AG09309 (cell line): ENCODE data around the gene ATG4A.

ENCODE experiments used
- DNase-seq: peaks from one replicate; pipeline ENCODE4 v3.0.0-alpha.2; 2010; ENCODE audit warnings: low read depth
- H3K4me3 ChIP-seq: 2 replicates; pipeline ENCODE4 v1.5.1; 2011; ENCODE audit warnings: mild to moderate bottlenecking, low read depth, low read length, moderate library complexity; ENCODE audit not compliant: control insufficient read depth
- TF ChIP-seq, protein P1 (sequence below): IDR thresholded peaks from 2 replicates; pipeline ENCODE4 v1.5.1; 2011; ENCODE audit warnings: mild to moderate bottlenecking, low read depth, low read length, inconsistent platforms; ENCODE audit not compliant: insufficient read depth, control insufficient read depth; ENCODE audit errors: missing control alignments

ATG4A gene, protein sequence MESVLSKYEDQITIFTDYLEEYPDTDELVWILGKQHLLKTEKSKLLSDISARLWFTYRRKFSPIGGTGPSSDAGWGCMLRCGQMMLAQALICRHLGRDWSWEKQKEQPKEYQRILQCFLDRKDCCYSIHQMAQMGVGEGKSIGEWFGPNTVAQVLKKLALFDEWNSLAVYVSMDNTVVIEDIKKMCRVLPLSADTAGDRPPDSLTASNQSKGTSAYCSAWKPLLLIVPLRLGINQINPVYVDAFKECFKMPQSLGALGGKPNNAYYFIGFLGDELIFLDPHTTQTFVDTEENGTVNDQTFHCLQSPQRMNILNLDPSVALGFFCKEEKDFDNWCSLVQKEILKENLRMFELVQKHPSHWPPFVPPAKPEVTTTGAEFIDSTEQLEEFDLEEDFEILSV

DNA sequence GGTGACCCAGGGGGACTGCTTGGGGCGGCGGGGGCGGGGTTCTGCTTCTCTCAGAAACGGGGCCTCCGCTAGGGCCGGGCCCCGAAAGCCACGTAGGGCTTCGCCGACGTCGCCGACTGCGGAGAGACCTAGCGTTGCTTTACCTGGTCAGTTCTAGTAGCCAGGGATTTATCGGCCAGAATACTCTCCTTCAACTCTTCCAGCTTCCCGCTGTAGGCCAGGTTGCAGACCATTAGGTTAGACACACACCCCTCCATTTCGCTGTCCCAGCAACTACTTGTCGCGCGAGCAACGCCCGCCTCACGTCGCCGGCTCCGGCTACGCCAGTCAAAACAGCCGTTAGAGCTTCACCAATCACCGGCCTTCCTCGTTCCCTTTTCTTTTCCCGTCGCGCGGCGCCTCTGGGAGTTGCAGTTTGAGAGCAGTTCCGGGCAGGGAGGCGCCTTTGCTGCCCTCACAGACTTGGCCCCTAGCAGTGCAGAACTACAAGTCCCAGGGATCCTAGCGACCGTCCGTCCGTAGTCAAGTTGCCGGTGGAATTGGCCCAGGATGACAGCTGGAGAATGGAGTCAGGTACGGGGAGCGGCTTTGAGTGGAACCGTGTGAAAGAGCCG, at the start of gene ATG4A, which contains the start of gene PSMD10:
TSS of gene ATG4A (plus strand) at position 515 of the 614 bp plus-strand sequence. CDS start at position 564, 49 bp downstream.
TSS of gene PSMD10 (minus strand) at position 279 of the 614 bp plus-strand sequence. CDS start at position 257, 22 bp downstream.
- TF ChIP-seq, protein P1, sequence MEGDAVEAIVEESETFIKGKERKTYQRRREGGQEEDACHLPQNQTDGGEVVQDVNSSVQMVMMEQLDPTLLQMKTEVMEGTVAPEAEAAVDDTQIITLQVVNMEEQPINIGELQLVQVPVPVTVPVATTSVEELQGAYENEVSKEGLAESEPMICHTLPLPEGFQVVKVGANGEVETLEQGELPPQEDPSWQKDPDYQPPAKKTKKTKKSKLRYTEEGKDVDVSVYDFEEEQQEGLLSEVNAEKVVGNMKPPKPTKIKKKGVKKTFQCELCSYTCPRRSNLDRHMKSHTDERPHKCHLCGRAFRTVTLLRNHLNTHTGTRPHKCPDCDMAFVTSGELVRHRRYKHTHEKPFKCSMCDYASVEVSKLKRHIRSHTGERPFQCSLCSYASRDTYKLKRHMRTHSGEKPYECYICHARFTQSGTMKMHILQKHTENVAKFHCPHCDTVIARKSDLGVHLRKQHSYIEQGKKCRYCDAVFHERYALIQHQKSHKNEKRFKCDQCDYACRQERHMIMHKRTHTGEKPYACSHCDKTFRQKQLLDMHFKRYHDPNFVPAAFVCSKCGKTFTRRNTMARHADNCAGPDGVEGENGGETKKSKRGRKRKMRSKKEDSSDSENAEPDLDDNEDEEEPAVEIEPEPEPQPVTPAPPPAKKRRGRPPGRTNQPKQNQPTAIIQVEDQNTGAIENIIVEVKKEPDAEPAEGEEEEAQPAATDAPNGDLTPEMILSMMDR, result no peak
- peak within 1 kb of the TSS; percentile 73 for H3K4me3 ChIP-seq
- DNase-seq, result peak; percentile 76

DNA sequence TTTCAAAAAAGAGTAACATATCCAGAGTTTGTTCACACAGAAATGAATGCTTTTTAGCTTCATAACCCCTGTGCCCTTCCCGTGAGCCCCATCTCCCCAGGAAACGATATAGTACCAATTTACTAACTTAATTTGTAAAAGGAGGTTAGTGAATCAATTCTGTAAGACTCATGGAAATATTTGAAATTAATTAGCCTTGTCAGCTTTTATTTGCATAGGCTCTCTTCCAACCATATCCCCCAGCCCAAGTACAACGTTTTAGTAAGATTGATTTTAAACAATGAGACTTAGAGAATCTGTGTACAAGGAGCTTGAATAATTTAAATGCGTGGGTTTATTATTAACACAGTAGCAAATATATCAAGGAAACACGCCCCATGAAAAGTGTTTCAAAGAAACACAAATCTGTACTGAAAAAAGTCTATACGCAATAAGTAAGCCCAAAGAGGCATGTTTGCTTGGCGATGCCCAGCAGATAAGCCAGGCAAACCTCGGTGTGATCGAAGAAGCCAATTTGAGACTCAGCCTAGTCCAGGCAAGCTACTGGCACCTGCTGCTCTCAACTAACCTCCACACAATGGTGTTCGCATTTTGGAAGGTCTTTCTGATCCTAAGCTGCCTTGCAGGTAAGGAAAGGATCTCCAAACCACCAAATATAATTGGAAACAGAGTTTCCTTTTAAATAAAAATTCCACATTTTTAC, 46.9 kb upstream of the ATG4A start, which contains the start of gene VSIG1:
TSS of gene VSIG1 (plus strand) at position 512 of the 703 bp plus-strand sequence. CDS start at position 578, 66 bp downstream.
- no peak within 1 kb of the TSS for H3K4me3 ChIP-seq
- TF ChIP-seq, protein P1, result no peak
- no peak for DNase-seq

DNA sequence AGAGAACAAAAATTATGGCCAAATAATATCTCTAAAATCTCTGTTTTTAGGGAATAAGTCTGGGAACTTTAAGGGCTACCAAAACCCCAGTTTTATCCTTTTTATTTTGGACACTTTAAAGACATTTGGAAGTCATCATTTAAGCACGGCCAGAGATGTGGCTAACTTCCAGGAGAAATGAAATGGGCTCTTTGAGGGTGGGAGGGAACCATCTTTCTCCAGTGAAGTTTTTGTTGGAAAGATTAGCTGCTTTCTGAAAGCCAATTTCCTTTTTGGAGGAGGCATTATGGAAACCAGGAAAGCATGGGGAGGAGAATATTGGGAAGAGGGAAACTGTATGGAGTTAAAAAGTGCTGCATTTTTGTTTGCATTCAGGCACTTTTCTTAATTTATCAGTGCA, 41.9 kb upstream of the ATG4A start:
- TF ChIP-seq, protein P1, result no peak
- no peak for DNase-seq
- no peak overlapping the region for H3K4me3 ChIP-seq

DNA sequence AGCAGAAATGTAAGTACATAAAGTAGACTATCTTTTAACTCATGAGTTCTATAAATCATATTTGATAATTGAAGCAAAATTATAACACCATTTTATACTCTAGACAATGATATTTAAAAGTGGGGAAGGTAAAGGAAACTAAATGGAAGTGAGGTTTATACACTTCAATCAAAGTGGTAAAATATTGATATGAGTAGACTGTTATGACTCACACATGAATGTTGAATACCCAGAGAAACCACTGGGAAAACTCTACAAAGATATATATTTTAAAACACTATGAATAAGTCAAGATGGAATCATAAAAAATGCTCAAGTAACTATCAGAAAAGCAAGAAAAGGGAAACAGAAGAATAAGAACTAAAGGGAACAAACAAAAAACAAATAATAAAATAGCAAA, 38.4 kb upstream of the ATG4A start:
- TF ChIP-seq, protein P1, result no peak
- DNase-seq, result no peak

DNA sequence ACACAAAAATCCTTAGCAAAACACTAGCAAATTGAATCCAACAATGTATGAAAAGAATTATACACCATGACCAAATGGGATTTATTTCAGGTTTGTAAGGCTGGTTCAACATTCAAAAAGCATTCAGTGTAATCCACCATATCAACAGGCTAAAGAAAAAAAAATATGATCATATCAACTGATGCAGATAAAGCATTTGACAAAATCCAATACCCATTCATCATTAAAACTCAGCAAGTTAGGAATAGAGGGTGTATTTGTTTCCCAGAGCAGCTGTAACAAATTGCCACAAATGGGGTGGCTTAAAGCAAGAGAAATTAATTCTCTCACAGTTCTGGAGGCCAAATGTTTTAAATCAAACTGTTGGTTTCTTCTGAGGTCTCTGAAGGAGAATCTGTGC, 36.0 kb upstream of the ATG4A start:
- no peak for DNase-seq
- H3K4me3 ChIP-seq, result no peak overlapping the region
- TF ChIP-seq, protein P1, result no peak

More for the DNA sequence above, 38.4 kb upstream of the ATG4A start:
- H3K4me3 ChIP-seq, result no peak overlapping the region

DNA sequence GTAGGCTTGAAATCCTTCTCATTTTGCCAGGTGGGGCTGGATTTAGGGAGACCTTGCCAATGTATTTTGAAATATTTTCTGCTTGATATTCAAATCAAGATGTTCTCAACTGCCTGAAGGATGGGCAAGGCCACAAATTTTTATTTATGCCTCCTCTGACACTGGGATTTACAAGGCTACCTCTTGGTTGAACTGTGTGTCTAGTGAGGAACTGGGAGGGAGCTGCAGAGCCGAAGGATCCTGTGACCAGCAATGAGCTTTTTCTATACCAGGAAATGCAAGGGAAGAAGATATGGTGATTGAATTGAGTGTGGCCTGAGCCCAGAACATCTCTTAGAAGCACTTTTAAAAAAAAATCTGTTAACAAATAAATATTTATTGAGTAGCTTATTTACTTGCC, 31.8 kb upstream of the ATG4A start:
- TF ChIP-seq, protein P1, result no peak
- no peak overlapping the region for H3K4me3 ChIP-seq
- DNase-seq, result no peak
